Anterior cingulate cortex (tissue), 58 donors: ENCODE results near the gene KLF13.

Experiments
- DNase-seq, 58 donors: peaks; one replicate each; lab custom pipeline; 2025; lab: John Stamatoyannopoulos, UW

The KLF13 gene

DNA sequence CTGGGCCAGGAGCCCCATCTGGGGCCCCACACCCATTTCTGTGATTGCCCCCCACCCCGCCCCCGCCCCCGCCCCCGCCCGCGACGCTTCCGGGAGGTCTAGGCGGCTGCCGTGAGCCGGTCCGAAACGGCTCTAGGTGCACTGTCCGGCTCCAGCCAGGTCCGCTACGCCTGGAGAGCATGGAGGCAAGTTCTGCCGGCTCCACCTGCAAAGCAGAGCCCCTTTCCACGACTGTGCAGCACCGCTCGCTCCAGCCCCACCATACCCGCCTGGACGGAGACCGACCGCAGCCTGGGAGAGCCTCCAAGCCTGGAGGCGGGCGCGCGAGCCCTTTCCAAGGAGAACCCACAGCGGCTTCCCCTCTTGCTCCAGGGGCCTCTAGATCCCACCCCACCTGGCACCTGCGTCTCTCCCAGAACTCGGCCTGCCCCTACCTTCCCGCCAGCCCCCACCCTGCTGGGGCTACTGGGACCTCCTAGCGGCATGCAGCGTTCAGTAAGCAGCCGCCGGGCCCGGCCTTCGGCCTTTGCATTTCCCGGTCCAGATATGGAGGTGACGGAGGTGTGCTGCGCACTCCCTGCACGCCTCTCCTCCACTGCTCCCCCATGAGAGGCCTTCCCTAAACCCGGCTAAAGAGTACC is 66.2 kb downstream of the KLF13 start:
- peak in 1 of 58 donors; percentile 13 for DNase-seq

DNA sequence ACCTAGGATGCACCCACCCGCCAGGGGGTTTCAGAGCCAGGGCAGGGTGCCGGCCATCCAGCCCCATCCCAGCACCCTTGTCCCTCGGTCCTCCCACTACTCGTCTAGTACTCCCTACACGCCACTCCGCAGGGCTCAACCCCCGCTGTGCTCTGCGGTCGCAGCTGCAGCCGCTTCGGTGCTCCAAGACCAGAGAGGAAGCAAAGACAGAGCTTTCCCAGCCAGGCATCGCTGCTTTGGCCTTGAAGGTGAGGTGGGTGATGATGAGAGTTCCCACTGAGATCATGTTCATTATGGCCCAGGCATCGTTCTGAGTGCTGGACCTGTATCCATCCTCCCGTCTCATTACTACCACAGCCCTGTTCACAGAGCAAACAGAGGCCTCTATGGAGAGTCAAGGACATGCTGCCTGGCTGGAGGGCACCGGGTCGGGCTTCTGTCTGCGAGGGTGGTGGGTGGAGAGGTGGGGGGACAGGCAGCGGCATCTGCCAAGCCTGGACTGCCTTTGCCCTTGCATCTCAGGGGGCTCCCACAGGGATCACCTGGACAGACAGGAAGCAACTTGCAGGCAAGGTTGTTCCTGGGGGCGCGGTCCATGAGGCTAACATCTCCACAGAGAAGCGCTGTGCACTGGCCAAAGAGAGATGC is 66.9 kb downstream of the KLF13 start:
- no peak for DNase-seq

DNA sequence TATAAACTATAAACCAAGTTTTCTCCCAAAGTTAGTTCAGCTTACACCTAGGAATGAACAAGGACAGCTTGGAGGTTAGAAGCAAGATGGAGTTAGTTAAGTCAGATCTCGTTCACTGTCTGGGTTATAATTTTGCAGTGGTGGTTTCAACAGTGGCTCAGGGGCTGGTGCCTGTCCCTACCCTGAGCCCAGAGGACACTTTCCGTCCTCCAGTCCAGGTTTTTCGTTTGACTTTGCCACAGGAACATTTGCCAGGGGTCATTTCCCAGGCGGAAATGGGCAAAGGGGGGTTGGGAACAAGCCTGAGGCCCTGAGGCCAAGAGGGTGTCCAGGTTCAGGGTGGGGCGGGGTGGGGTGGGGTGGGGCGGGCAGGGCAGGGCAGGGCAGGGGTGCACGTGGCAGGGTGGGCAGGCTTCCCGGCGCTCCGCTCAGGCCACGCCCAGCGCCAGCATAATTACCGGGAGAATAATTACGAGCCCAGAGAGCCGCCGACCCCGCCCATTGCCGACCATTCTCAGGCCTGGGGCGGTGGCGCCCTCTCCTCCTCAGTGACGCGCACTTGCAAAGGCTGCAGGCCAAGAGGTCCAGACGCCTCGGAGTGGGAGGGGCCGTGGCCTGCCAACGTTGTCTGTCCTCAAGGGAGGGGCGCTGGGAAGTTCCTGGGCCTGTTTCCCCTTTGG is 70.4 kb downstream of the KLF13 start:
- peak in 15 of 58 donors; percentile 9 to 67 (median 32) for DNase-seq

DNA sequence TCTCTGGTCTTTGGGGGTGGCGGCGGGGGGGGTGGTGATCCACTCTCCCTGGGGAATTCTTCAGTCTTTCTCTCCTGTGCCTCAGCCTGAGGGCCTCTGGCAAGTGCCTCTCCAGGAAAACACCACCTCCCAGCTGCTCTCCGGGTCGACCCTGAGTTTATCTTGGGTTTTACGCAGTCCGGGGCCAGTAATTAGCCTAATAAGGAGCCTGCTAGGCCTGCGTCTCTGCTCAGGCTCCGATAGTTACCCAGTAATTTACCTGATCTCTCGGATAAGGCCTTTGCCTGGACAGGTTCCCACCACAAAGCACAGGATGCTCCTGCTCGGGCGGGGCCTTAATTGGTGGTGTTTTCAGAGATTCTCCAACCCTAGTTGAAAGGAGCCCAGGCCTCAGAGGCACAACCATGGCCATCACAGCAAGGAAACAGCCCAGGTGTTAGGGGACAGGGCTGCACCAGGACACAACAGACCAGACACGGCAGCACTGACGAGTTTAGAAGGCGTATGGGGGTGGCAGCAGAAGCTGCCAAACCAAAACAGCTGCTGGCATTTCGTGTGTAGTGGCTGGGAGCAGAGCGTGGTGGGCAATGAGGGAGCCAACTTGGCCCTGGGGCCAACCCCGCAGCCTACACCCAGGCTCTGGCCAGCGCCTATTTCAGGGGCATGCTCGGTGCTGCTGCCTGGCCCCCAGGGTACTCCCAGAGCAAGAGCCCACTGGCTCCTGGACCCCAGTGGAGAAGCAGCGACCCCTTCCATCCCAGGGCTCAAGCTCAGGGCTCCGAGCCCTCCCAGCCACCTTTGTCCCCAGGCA is 71.4 kb downstream of the KLF13 start:
- DNase-seq = peak in 1 of 58 donors; percentile 11

DNA sequence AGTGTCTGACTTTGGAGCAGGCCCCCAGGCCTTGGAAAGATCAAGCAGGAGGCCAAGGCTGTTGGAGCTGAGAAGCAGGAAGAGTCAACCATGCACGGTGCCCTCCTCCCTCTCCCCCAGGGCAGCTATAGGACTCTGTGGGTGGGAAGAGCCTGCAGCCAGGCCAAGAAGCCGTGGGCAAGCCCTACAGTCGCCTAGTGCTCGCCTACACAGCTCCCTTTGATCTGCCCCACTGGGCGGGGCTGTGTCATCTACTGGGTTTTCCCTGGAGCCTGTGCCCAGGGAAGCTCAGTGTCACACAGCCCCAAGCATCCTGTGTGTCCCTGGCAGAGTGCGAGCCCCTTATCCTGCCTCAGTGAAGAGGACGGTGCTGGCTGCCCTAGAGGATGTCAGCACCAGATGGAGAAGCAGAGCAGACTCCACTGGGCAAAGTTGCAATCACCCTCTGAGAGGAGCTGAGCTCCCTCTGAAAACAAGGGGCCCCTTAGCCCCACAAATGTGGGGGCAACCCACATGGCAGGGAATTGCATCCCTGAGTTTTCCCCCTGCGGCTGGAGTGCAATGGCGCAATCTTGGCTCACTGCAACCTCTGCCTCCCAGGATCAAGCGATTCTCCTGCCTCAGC is 72.2 kb downstream of the KLF13 start:
- DNase-seq = no peak

DNA sequence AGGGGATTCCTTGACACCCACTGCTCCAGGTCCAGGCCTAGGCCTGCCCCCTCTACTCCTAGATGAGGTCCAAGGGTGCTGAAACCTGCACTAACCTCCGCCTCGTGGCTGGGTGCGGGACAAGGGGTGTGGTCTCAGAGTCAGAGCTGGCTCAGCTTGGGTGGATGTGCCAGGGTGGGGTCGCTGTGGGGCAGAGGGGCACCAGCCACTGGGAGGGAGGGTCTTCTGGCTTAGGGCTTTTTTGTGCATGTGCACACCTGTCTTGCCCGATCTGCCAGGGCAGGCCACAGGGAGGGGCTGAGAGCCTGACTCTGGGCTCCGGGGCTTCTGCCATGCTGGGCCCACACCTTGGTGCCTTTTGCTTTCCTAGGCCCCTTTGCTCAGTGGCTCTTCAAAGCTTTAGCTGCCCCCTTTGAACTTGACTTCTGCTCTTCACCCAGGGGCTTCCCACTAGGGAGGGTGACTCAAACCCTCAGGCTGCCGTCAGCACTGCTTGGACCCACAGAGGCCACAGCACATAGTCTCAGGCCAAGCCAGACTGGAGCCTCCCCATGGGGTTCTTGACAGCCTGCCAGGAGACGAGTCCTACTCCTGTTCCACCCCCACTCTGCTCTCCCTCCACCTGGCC is 73.0 kb downstream of the KLF13 start:
- no peak for DNase-seq

DNA sequence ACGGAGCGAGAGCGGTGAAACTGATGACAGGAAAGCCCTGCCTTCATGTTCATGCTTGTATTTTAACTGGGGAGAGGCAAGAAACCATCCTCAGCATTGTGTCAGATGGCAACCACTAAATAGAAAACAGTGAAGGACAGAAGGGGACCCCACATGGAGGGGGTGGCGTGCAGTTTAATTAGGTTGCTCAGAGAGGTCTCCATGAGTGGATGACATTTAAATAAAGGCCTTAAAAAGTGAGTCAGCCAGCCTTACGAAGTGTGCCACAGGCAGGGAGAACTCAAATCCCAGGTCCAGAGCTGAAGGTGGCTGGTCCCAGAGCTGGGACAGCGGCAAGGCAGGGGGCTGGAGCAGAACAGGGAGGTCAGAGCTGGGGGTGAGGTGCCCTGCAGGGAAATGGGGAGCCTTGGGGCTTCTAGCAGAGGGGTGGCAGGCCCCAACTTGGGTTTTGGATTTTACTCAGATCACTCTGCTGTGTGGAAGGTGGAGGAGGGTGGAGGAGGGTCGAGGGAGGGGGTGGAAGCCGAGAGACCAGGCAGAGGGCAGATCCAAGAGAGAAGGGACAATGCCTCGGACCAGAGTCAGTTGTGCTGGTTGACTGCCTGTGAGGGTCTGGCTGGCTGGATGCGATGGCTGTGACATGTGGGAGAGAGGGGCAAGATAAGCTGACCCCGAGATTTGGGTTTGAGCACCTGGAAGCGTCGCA is 73.7 kb downstream of the KLF13 start:
- DNase-seq = no peak

DNA sequence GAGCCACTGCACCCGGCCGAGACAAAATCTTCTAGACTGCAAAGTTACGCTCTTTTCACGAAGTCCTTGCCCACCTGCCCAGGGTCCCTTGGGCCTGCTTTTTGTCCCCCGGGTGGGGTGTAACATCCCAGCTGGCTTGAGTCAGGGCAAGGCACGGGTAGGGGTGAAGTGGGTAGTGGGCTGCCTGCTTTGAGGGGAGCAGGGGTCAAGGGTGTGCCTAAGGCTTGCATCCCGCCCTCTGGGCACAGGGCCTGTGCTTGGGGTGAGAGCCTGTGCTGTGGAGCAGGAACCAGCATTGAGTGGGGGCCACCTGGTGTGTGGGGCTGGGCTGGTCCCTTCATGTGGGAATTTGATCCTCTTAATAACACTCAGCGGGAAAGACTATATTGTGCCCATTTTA is 74.6 kb downstream of the KLF13 start:
- no peak for DNase-seq

DNA sequence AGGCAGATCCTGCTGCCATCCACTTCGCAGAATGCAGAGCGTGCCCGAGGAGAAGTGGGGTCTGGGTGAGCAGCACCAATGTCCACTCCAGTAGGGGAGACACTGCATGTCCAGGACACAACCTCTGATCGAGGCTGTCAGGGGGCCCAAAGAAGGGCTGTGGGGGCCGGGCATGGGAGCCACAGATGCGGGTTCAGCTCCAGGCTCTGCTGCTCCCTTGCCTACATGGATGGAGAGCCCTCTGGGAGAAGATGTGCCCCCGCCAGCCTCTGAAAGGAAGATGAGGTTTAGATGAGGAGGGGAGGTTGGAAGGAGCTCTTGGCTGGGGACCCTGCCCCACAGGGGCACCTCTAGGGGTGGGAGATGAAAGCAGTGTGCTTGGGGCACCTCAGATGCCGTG is 75.4 kb downstream of the KLF13 start:
- no peak for DNase-seq

DNA sequence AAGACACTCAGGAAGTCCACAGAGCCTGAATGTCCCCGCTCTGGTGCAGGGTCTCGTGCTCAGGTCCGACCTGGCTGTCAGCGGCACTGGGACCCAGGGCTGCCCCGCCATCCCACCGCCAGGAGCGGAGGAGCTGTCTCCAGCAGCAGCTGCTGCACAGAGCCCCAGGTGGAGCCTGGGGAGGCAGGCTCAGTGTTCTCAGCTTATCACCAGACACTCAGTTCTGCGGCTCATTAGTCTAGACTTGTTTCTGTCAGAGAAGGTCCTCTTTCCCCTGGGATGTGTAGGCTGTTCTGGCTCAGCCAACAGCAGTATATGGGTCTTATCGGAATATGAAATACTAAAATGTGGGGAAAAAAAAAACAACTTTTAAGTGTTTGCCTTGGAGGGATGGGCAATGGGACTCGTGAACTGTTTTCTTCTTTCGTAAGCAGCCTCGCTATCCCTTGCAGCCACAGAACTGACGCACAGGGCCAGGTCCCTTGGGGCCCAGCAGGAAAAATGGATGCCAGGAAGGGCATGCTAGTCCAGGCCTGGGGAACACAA is 75.9 kb downstream of the KLF13 start:
- DNase-seq = no peak

DNA sequence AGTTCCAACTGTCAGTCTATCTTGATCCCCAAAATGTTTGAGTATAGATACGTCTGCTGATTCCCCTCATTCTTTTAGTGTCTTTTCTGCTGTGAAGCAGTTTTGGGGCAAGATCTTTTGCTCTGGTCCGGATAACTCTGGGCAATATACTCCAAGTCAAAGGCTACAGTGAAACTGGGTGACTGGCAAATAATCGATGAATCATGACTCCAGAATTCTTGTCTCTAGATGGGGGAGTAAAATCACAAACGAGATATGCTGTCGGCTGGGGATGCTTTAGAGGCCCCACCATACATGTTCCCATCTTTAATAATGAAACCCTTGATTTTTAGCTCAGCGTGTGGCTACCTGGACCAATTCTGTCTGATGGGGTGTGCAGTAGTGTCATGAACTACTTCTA is 76.5 kb downstream of the KLF13 start:
- DNase-seq = no peak

DNA sequence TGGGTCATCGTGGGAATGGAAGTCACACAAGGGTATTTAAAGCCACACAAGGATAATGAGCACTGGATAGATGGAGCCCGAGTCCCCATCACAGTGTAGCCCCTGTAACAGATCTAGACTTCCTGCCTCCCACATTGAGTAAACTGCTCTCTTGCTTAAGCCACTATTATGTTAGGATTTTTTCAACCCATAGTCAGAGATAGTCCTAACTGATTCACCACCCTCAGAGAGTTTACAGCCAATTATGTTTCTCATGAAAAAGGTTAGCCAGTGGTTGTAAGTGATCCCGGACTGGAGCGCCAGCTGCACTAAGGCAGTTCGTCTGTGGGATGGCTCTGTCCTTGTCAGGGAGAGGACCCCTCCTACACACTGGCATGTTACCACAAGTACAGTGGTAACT is 77.0 kb downstream of the KLF13 start:
- no peak for DNase-seq

DNA sequence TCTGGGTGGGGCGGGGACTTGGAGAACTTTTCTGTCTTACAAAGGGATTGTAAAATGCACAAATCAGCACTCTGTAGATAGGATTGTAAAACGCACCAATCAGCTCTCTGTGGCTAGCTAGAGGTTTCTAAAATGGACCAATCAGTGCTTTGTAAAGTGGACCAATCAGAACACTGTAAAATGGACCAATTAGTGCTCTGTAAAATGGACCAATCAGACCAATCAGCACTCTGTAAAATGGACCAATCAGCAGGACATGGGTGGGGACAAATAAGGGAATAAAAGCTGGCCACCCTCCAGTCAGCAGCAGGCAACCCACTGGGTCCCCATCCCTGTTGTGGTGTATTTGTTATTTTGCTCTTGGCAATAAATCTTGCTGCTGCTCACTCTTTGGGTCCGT is 77.7 kb downstream of the KLF13 start:
- no peak for DNase-seq

DNA sequence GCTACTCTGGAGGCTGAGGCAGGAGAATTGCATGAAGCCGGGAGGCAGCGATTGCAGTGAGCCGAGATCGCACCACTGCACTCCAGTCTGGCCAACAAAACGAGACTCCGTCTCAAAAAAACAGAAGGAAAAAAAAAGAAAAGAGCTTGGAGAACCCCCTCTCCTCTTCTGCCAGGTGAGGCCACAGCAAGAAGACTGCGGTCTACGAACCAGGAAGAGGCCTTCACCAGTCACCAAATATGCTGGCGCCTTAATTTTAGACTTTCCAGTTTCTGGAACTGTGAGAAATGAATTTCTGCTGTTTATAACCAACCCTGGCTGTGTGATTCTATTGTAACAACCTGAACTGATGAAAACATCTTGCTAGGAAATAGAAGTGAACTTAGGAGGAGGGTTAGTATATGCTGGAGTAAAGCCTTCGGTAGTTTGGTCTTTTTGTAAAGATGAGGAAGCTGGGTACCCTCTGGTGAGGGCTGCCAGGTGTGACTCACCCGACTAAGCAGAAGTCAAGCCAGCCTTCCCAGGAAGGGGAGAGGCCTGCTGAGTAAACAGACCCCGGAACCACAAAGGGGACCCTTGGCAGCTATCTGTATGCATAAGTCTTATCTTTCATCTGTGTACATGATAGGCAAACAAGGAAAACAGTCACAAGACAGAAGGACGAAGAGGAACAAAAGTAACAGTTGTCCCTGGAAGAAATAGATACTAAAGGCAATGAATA is 78.7 kb downstream of the KLF13 start:
- no peak for DNase-seq

DNA sequence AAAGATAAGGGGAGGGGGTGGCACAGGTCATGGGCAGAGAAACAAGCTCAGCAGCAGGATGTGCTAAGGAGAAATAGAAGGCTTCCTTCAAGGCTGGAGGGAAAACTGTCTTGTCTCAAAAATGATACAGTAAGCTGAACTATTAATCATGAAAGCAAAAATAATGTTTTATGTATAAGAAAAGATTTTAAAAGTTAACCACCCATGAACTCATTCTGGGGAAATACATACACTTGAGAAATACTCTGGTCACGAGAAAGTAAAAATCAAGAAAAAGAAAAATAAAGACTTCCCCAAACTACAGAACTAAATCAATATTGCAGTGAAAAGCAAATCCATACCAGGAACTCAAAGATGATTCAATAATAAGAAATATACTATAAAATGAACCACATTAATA is 80.7 kb downstream of the KLF13 start:
- DNase-seq = no peak

DNA sequence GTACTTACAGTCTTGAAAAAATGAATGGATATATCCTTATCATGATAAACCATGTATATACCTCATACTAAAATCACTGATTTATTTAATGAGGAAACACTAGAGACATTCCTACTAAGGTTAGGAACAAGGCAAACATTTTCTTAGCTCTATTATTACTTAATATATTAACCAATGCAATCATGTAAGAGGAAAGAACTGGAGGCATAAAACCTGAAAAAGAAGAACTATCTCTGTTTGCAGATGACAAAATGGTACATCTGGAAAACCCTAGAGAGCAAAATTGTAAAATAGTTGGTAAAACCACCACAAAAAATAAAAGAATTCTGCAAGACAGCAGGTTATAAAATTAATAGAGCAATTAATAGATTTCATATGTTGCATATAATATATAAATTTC is 81.2 kb downstream of the KLF13 start:
- no peak for DNase-seq

DNA sequence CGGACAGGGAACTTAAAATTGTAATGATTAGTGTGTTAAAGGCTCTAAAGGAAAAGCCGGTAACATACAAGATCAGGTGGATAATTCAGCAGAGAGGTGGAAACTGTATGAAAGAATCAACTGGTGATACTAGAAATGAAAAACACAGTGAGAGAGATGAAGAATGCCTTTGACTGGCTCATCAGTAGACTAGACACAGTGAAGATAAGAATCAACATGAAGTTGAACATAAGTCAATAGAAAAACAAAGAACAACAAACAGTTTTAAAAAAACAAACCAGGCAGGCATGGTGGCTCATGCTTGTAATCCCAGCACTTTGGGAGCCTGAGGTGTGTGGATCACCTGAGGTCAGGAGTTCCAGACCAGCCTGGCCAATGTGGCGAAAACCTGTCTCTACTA is 82.1 kb downstream of the KLF13 start:
- DNase-seq = no peak

DNA sequence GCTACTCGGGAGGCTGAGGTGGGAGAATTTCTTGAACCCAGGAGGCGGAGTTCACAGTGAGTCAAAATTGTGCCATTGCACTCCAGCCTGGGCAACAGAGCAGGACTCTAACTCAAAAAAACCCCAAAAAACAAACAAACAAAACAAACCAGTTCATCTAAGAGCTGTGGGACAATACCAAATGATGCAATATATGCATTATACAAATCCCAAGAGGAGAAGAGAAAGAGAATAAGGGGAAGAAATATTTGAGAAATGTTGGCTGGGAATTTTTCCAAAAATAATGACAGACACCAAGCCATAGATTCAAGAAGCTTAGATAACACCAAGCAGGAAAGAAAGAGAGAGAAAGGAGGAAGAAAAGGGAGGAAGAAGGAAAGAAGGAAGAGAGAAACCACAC is 82.5 kb downstream of the KLF13 start:
- DNase-seq = no peak

DNA sequence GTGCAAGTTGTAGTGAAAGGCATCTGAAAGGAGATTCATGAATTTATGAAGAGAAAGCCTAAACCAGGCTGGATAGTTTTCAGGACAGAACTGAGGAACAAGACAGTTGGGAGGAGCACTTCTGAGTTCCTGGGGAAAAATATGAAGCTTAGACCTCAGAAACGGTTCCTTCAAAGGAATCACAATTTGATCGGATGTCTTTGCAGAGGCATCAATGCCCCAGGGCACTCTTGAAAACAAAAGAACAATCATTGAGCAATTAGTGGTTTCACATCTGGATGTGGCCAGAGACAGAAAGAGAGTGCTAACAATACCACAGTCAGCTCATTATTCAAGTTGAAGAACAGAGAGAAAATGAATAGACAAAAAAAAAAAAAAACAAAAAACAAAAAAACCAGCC is 86.2 kb downstream of the KLF13 start:
- no peak for DNase-seq
